Activated naive CD4-positive, alpha-beta T cell treated with anti-CD3 and anti-CD28 coated beads, Interleukin-2, amount 10 ng/mL, durations not matched to agents 5 hours and 36 hours (primary cell): ENCODE results near the gene VEZT. TPM values are rescaled to one million over a fixed set of nuclear protein-coding genes. Genes with fewer than 3 reads are reported as not detected.

ENCODE experiments used
- microRNA-seq: library from miRNA; unstranded; fragments of <30 nt; microRNA quantifications from one replicate; pipeline ENCODE4 v1.2.0, GENCODE V29; 2022; ENCODE audit warnings: borderline microRNAs expressed, borderline replicate concordance
- total RNA-seq, 2 experiments: library from RNA; stranded (reverse); gene quantifications; one replicate each; pipeline ENCODE4 v1.2.3, GENCODE V29; 2021

Gene VEZT, protein sequence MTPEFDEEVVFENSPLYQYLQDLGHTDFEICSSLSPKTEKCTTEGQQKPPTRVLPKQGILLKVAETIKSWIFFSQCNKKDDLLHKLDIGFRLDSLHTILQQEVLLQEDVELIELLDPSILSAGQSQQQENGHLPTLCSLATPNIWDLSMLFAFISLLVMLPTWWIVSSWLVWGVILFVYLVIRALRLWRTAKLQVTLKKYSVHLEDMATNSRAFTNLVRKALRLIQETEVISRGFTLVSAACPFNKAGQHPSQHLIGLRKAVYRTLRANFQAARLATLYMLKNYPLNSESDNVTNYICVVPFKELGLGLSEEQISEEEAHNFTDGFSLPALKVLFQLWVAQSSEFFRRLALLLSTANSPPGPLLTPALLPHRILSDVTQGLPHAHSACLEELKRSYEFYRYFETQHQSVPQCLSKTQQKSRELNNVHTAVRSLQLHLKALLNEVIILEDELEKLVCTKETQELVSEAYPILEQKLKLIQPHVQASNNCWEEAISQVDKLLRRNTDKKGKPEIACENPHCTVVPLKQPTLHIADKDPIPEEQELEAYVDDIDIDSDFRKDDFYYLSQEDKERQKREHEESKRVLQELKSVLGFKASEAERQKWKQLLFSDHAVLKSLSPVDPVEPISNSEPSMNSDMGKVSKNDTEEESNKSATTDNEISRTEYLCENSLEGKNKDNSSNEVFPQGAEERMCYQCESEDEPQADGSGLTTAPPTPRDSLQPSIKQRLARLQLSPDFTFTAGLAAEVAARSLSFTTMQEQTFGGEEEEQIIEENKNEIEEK
- 10 to 100 TPM; 31.0 to 37.1 TPM for total RNA-seq

DNA sequence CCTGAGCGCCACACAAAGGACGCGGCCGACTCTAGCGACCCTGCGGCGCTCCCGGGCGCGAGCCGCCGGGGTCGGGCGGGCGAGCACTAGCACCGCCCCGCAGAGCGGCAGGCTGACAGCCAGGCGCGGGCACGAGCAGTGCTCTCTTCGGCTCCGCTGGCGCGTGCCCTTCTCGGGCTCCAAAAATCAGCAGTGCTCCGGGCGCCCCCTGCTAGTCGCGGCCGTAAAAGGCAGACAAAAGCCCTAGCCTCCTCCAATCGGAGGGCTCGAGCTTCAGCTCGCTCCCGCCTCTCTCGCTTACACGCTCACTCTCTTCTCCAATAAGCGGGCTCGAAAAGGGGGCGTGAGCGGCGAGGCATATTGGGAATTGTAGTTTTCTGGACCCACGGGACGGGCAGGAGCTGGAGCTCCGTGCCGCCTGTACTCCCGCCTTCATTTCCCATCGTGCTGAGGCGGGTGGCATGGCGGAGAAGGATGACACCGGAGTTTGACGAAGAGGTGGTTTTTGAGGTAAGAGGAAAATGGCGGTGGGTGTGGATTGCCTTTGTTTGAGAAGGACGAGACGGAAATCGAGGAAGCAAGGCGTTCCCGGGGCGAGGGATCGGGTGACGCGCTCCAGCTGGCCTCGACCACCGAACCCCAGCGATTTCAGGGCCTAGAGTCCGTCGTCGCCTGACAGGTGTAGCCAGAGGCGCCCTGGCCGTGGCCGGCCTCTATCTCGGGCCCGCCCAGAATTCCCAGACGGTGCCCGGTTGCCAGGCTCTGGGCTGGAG is at the start of gene VEZT, which contains the start of gene FGD6:
TSS of gene VEZT (plus strand) at position 431 of the 773 bp plus-strand sequence. CDS start at position 475, 44 bp downstream.
TSS of gene FGD6 (minus strand) at position 91 of the 773 bp plus-strand sequence. CDS start 227 bp downstream, outside the sequence.

Small RNA genes within 50 kb of the gene (microRNA-seq; reads per million reads assigned to microRNA genes)
- gene MIR331, result 73.2 reads per million, percentile 68 among the genes with 10 or more reads in this experiment
- gene MIR3685, result not detected

Other genes with a start within 250 kb of the VEZT start
- gene NDUFA12, start 214.1 kb upstream of the VEZT start, total RNA-seq, result 100 to 1,000 TPM; 156 to 163 TPM
- 10 to 100 TPM; 39.5 to 49.2 TPM for gene NR2C1, start 144.2 kb upstream of the VEZT start, total RNA-seq
- under 1 TPM; 0.20 to 0.60 TPM for gene FGD6, start 340 bp upstream of the VEZT start, total RNA-seq